Muscle of leg (tissue), 11 donors: ENCODE data around the gene KLHL6. TPM values are rescaled to one million over a fixed set of nuclear protein-coding genes. Genes with fewer than 3 reads are reported as not detected.
"Not testable (repeated sequence)": the region's sequence is repeated elsewhere in the genome, so short reads cannot be mapped to it uniquely, and the experiment has no call there.

Source experiments
- DNase-seq: peaks from one replicate; pipeline ENCODE4 v3.0.0; 2013
- H3K27ac ChIP-seq: one replicate; pipeline ENCODE4 v1.5.1; 2013; ENCODE audit warnings: mild to moderate bottlenecking, low read length, control low read depth
- H3K27me3 ChIP-seq: one replicate; pipeline ENCODE4 v1.6.1; 2013; ENCODE audit warnings: low read length; ENCODE audit not compliant: control insufficient read depth, insufficient read depth
- H3K36me3 ChIP-seq: one replicate; pipeline ENCODE4 v1.6.1; 2013; ENCODE audit warnings: low read length; ENCODE audit not compliant: control insufficient read depth, insufficient read depth
- H3K4me1 ChIP-seq: one replicate; pipeline ENCODE4 v1.6.1; 2013; ENCODE audit warnings: low read length; ENCODE audit not compliant: control insufficient read depth, insufficient read depth
- H3K4me3 ChIP-seq: one replicate; pipeline ENCODE4 v1.5.1; 2013; ENCODE audit warnings: low read length, control low read depth
- H3K9me3 ChIP-seq: replicated peaks from 2 replicates; pipeline ENCODE4 v1.6.1; 2013; ENCODE audit warnings: low read depth, low read length; ENCODE audit not compliant: control insufficient read depth
- WGBS: methylation state at CpG from one replicate; pipeline ENCODE4 v1.1.5; 2013; ENCODE audit warnings: missing lambda C conversion rate; ENCODE audit not compliant: insufficient coverage; 5-methylcytosine and 5-hydroxymethylcytosine counted together
- polyA plus RNA-seq, 8 donors: library from polyadenylated mRNA; unstranded; fragments of 120-200 nt; gene quantifications; one replicate each; pipeline versions ENCODE4 v1.2.1 to v1.2.3, GENCODE V29; 2013; ENCODE audit warnings: inconsistent platforms in 1 of 8, low replicate concordance in 1 of 8; ENCODE audit not compliant: insufficient read length in 8 of 8, insufficient read depth in 1 of 8
- total RNA-seq: library from RNA; stranded (reverse); fragments of 120-200 nt; gene quantifications from one replicate; pipeline ENCODE4 v1.2.4, GENCODE V29; 2013

KLHL6 gene
- total and polyA plus RNA-seq, 9 donors: 0.95 to 2.0 (median 1.4) TPM

DNA sequence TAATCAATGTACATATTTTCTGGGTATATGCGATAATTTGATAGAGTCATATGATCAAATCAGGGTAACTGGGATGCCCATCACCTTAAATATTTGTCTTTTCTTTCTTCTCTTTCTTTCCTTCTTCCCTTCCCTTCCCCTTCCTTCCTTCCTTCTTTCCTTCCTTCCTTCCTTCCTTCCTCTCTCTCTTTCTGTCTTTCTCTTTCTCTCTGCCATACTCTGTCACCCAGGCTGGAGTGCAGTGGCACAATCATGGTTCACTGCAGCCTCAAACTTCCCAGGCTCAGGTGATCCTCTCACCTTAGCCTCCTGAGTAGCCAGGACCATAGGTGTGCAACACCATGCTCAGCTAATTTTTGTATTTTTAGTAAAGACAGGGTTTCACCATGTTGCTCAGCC is 79.7 kb downstream of the KLHL6 start:
- not testable (repeated sequence) for H3K27ac ChIP-seq, H3K9me3 ChIP-seq, DNase-seq, H3K4me3 ChIP-seq, H3K4me1 ChIP-seq, H3K36me3 ChIP-seq, H3K27me3 ChIP-seq
- WGBS: no CpG with 5 or more reads among the region's 1 CpG

DNA sequence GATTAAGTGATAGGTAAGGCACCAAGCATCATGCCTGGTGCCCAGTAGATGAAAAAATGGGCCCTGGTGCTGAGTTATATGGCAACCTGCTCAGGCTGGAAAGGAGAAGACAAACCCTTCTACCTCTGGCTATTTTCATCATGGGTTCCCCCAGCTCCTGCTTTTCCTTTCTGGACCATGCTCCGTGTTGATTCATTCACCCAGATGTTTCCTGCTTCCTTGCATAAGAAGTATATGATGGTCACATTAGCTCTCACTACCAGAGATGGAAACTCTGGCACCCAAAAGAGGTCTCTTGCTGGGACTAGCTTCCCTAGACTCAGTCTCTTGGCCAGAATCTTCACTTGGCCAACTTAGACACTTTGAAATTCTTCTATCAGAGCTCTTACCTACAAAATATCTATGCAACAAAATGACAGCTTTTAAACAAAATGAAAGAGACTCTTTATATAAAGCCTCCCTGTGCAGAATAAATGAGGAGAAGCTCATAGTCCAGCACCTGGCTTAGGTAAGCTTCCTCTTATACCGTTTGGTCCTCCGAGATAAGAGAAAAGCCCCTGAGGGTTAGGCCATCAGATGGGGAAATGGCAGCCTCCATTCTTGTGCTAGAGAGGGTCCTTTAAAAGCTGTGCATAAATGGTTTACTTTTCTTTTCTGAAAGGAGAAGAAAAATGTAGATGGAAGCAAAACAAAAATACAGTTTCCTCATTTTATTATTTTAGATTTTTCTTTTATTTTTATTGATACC is 80.3 kb downstream of the KLHL6 start:
- no peak overlapping the region for H3K27ac ChIP-seq
- H3K27me3 ChIP-seq: no peaks in the 10 kb centered on the region
- peaks cover 4% of the 10 kb centered on the region for H3K4me1 ChIP-seq
- DNase-seq: peak; percentile 33
- H3K9me3 ChIP-seq: no peaks in the 10 kb centered on the region
- WGBS: 54% methylated on average over 3 of the region's 3 CpGs
- no peak overlapping the region for H3K4me3 ChIP-seq
- H3K36me3 ChIP-seq: no peaks in the 10 kb centered on the region

DNA sequence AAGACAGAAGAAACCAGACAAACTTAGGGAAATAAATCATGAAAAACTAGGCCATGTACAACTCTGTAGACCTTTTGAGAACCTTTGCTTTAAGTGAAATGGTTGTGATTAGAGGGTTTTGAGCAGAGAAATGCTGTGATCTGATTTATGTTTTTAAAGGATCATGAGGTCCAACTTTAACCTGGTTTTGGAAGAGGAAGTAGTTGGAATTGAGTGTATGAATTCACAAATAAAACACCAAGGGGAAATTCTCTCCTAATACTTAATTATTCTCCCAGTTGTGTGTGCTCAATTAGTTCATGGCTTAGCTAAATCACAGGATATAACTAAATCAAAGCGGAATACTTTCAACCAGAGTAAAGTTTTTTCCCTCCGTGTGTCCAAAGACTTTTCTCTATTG is 81.5 kb downstream of the KLHL6 start:
- Histone ChIP-seq H3K4me1 (peaks cover 2% of the 10 kb centered on the region), H3K9me3 (no peaks in the 10 kb centered on the region), H3K4me3 (no peak overlapping the region), H3K27me3 (no peaks in the 10 kb centered on the region), H3K27ac (no peak overlapping the region), H3K36me3 (no peaks in the 10 kb centered on the region)
- WGBS: 83% methylated on average over 2 of the region's 2 CpGs
- DNase-seq: no peak

DNA sequence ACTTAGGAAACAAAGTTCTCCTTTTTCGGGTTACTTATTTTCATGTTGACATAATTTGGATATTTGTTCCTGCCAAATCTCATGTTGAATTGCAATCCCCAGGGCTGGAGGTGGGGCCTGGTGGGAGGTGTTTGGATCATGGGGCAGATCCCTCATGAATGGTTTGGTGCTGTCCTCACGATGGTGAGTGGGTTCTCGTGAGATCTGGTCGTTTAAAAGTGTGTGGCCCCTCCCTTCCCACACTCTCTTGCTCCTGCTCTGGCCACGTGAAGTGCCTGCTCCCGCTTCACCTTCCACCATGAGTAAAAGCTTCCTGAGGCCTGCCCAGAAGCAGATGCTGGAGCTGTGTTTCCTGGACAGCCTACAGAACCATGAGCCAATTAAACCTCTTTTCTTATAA is 83.4 kb downstream of the KLHL6 start:
- H3K27ac ChIP-seq: no peak overlapping the region
- 58% methylated on average over 4 of the region's 6 CpGs for WGBS
- H3K36me3 ChIP-seq: no peaks in the 10 kb centered on the region
- DNase-seq: no peak
- H3K4me1 ChIP-seq: peaks cover 2% of the 10 kb centered on the region
- H3K4me3 ChIP-seq: no peak overlapping the region
- H3K9me3 ChIP-seq: no peaks in the 10 kb centered on the region
- H3K27me3 ChIP-seq: no peaks in the 10 kb centered on the region

DNA sequence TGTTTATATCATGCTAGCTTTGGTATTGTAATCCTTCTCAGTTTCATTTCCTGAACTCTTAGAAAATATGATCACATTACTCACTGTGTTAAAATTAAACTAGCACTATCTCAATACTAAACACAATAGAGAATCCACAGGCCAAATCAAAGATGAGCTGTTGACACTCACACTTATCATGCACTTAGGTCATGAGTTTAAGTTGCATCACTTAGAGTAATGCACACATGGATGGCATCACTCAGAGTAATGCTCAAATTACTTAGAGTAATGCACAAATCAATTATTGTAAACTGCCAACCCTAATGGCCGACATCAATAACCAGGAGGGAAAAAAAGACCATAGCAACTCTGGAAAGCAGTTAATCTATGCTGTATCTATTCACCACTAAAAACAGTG is 87.1 kb downstream of the KLHL6 start:
- no peaks in the 10 kb centered on the region for H3K9me3 ChIP-seq
- no peak overlapping the region for H3K4me3 ChIP-seq
- DNase-seq: no peak
- H3K27ac ChIP-seq: no peak overlapping the region
- peaks cover 2% of the 10 kb centered on the region for H3K4me1 ChIP-seq
- H3K36me3 ChIP-seq: no peaks in the 10 kb centered on the region
- no CpG with 5 or more reads among the region's 1 CpG for WGBS
- H3K27me3 ChIP-seq: no peaks in the 10 kb centered on the region

DNA sequence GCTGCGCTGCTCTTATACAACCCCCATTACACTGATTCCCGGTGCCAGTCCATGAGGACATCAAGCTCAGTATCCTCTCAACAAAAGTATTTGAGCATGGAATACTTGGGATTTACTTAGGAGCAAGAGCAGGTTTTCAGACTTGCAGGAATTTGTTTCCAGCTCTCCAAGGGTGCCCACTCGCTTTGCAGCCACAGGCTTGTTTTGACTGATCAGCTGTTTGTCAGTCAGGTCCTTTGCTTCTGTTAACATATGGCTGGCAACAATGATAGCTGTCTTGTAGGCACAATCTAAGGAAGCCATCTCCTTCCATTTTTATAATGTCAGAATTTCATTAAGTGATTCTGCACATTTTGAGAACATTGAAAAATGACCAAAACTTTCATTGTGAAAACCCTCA is 88.9 kb downstream of the KLHL6 start:
- H3K27me3 ChIP-seq: no peaks in the 10 kb centered on the region
- H3K4me3 ChIP-seq: no peak overlapping the region
- no peaks in the 10 kb centered on the region for H3K9me3 ChIP-seq
- peaks cover 2% of the 10 kb centered on the region for H3K4me1 ChIP-seq
- H3K36me3 ChIP-seq: no peaks in the 10 kb centered on the region
- H3K27ac ChIP-seq: no peak overlapping the region
- DNase-seq: no peak
- 11% methylated on average over 1 of the region's 3 CpGs for WGBS

DNA sequence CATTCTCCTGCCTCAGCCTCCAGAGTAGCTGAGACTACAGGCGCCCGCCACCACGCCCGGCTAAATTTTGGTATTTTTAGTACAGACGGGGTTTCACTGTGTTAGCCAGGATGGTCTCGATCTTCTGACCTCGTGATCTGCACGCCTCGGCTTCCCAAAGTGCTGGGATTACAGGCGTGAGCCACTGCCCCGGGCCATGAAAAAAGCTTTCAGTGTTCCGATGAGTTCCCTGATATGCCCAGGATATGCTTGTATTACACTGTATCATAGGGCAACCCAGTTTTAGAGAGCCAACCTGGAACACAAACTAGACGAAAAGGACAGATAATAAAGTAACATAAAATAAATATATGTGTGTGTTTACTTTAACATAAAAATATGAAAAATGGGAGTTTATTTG is 89.8 kb downstream of the KLHL6 start:
- not testable (repeated sequence) for H3K27me3 ChIP-seq, H3K4me3 ChIP-seq, H3K9me3 ChIP-seq, H3K4me1 ChIP-seq, H3K27ac ChIP-seq, H3K36me3 ChIP-seq, DNase-seq
- 83% methylated on average over 10 of the region's 13 CpGs for WGBS

DNA sequence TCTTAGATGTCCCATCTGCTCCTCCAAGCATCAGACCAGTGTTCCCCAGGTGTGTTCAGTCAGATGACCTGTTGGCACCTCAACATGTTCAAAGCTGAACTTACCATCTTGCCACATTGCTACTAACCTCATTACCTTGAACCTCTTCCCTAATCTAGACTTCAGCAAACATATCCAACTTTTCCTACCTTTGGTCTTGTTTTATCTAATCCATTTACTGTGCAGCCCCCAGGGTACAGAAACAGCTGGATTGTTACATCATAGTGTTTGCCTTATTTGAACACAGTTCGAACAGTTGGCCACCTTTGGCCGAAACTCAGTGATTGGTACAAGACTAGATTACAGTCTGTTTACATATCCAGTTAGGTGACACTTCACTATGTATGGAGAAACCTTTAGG is 91.0 kb downstream of the KLHL6 start:
- H3K36me3 ChIP-seq: no peaks in the 10 kb centered on the region
- no peak for DNase-seq
- WGBS: no CpG with 5 or more reads among the region's 2 CpGs
- peaks cover 2% of the 10 kb centered on the region for H3K4me1 ChIP-seq
- H3K9me3 ChIP-seq: no peaks in the 10 kb centered on the region
- no peaks in the 10 kb centered on the region for H3K27me3 ChIP-seq
- H3K27ac ChIP-seq: no peak overlapping the region
- H3K4me3 ChIP-seq: no peak overlapping the region

DNA sequence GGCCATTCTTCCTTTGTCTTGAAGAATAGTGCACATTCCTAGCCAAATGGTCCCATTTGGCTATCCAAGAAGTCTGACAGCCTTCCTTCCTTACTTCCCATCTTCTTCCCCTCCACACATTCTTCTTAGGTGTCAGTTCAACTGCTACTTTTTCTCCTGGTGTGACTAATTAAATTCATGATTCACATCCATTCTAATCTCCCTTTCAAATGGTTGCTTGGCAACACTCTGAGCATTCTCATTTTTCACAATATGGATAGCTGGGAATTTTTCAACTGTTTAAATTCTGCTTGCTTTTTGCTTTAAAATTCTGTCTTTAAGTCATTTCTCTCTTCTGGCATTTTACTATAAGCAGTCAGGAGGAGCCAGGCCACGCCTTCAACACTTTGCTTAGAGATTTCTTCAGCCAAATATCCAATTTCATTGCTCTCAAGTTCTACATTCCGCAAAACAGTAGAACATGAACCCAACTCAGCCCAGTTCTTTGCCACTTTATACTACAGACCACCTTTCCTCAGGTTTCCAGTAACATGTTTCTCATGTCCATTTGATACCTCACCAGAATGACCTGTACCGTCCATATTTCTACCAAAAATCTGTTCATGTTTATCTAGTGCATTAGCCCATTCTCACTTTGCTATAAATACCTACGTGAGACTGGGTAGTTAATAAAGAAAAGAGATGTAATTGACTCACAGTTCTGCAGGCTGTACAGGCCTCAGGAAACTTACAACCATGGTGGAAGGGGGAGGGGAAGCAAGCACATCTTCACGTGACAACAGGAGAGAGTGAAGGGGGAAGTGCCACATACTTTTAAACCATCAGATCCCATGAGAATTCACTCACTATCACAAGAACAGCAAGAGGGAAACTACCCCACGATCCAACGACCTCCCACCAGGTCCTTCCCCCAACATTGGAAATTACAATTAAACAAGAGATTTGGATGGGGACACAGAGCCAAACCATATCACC is 95.1 kb downstream of the KLHL6 start:
- no peak overlapping the region for H3K27ac ChIP-seq
- no peaks in the 10 kb centered on the region for H3K9me3 ChIP-seq
- WGBS: 78% methylated on average over 2 of the region's 7 CpGs
- no peak for DNase-seq
- H3K36me3 ChIP-seq: no peaks in the 10 kb centered on the region
- no peaks in the 10 kb centered on the region for H3K27me3 ChIP-seq
- no peaks in the 10 kb centered on the region for H3K4me1 ChIP-seq
- no peak overlapping the region for H3K4me3 ChIP-seq

DNA sequence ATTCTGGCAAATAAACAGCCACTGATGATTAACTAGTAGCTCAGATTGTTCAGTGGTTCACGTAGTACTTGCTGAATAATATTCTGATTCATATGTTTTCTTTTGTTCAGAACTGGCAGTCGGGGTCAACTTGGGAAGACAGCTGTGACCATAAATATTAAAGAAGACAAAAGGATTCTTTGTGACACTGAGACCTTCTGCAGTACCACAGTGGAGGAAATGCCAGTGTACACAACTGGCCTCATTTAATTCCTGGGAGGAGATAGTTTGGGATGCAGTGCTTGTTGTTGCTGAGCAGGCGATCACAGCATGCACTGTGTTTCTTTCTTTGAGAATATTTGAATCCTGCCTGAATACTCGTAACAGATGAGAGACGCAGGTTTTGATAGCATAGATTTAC is 100.4 kb downstream of the KLHL6 start:
- H3K4me1 ChIP-seq: peaks cover 6% of the 10 kb centered on the region
- DNase-seq: peak; percentile 71
- 67% methylated on average over 2 of the region's 5 CpGs for WGBS
- no peaks in the 10 kb centered on the region for H3K27me3 ChIP-seq
- no peaks in the 10 kb centered on the region for H3K9me3 ChIP-seq
- H3K36me3 ChIP-seq: peaks cover 12% of the 10 kb centered on the region
- H3K27ac ChIP-seq: peak overlapping the region; percentile 67
- no peak overlapping the region for H3K4me3 ChIP-seq
